Measurements from ENCODE around the gene FAM181A.

The FAM181A gene

DNA sequence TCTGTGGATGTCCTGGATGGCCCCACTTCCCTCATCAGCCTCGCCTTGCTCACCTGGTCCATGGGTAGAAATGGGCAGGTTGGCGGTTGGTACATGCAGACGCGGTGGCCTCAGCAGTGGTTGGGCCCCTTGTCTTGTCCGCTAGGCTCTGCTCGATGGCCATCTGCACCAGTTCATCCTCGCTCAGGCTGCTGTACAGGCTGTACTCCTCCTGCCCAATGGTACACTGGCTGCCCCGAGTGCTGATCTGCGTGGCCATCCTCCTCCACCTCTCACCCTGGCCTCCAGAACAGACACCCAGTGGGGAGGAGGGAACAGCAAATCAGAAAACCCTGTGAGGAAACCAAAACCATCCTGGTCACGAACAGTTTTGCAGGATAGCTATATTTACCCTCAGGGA is 37.1 kb downstream of the FAM181A start:
- FAIRE-seq = no peak

DNA sequence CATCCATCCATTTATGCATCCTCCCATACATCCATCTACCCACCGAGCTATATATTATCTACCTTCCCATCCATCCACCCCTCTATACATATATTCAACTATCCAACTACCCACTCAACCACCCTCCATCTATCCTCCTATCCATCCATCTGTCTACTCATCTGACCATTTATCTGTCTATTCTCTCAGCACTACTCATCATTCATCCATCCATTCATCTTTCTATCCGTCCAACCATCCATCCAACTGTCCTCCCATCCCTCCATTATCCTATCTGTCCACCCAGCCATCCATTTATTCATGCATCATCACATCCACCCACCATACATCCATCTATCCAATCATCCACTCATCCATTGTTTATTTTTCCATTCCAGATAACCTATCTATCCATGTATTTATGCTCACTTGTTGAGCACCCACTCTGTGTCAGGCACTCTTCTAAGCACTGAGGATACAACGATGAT is 37.7 kb downstream of the FAM181A start:
- FAIRE-seq = no peak

DNA sequence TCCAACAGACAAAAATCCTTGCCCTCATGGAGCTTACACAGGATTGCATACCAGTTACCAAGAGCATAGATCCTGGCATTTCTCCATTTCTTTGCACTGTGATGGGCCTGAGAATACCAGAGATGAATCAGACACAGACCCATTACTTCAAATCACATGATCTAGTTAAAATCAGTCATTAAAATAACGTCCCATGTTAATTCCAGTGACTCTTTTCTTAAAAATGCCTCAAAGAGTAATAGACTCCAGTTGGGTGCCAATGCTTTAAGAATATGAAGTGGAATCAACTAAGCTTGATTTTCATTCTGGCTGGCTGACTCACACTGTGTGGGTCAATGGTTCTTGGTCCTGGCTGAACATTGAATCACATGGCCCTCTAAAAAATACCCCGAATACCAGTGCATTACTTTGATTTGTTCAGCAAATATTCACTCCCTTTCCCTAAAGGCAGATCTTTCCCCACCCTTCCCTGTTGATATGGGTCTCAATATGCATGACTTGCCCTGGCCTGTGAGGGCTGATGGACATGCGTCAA is 38.2 kb downstream of the FAM181A start:
- no peak for FAIRE-seq

DNA sequence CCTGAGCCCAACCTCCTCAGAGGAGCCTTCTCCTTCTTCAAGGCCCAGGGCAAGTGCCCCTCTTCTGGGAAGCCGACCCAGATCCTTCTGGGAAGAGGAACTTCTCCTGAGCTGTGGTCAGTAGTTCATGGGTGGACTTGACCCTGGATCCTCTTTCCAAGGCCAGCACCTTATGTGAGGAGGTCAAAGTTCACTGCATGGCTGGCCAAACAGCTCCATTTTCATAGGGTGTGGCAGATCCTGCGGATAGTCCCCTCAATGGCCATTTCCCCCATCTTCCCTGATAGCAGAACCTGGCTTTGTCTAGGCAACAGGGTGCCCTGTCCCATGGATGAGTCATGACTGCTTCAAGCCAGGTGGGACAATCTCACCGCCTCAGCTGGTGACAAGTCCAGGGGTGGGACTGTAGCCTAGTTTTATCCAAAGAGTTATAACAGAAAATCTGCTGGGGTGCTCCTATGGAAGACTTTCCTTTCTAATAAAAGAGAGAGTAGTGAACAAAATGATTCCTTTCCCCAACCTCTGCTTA is 38.9 kb downstream of the FAM181A start:
- no peak for FAIRE-seq

DNA sequence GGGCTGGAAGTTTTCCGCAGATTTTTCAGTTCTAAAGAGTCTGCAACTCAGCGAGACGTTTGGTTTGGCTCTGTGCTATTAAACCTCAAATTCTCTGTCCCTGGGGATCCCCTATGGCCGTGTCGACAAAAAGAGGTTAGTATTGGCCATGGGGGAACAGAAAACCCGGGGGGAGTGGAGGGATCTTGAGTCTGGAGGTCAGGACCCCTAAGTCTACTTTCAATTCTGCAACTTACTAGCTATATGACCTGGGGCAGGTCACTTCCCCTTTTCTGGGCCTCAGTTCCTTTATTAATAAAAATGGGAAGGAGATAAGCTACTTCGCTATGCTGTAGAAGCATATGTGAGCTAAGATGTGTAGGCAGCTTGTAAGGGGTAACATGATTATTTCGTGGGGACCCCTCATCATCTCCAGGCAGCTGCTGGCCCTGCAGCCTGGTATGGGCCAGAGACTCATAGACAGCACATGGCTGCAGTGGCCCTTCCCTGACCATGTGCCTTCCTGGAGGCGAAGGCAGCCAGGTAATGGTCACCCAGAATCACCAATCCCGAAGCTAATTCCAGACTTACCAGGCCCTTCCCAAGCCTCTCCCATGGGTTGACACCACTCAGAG is 40.6 kb downstream of the FAM181A start:
- FAIRE-seq = no peak

DNA sequence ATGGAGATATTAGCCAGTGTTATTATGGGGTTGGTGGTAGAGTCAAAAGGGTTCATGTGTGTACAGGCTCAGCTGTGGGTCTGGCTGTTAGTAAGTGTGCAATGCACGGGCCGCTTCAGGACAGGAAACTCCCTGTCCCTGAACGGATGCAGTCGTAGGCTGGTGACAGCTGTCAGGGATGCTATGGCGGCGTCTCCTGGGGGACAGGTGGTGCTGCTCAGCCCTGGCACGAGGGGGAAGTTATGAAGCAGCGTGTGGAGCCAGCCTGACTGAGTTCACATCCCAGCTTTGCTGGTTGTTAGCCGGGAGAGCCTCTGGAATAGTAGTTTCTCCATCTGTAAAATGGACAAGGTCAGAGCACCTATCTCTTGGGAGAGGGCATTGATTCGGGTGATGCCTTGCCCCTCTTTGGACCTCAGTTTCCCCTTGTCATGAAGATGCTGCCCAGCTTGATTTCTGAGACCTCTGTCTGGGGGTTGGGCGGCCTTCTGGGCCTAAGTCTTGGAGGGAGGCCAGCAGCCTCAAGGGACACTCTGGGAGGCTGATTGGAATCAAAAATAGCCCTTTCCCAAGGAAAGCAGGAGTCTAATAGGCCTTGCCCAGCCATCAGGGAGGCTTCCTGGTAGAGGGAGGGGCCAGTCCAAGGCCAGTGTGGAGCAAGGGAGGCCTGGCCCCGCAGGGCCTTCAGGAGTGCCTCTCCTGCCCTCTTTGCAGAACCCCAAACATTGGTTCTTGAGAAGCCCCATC is 42.1 kb downstream of the FAM181A start:
- no peak for FAIRE-seq

DNA sequence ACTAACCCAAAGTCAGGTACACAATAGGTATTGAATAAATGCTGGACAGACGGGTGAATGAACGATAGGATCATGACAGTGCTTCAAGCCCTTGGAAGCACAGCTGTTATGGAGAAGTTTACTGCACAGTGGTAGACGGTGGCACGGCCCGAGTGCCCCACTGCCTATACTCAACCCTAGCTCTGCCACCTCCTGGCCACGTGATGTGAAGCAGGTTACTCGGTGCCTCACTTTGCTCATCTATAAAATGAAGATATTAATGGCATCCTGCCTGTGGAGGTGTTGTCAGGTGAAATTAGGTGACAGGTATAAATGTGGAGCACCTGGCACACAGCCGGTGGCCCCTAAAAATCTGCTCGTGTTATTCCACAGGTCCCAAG is 43.4 kb downstream of the FAM181A start:
- no peak for FAIRE-seq

DNA sequence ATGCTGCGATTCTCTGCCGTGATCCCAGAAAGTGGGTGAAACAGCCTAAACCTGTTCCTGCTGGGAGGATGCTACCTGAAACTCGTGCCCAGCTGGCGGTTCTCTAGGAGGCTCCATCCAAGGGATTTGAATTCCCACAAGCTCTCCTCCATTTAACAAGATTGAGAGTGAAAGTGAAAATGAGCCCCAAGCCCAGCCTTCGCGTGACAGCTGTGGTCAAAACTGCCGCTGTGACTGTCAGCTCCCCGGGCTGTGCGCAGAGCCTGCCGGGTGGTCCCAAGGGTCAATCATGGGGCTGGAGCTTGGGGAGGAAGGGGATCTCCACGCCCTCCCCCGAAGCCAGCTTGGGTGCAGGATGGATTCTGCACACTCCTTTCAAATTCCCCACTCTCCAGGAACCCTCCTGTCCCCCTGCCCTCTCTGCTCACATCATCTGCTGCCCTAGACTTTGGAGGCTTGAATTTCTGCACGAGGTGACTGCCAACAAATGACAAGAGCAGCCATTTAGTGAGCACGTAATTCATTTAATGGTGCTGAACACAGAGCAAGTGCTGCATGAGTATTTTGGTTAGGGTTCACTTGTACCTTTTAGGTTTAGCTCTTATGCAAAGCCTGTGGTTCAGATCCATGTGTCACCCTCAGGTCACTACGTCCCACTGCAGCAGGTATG is 44.0 kb downstream of the FAM181A start:
- FAIRE-seq = no peak

DNA sequence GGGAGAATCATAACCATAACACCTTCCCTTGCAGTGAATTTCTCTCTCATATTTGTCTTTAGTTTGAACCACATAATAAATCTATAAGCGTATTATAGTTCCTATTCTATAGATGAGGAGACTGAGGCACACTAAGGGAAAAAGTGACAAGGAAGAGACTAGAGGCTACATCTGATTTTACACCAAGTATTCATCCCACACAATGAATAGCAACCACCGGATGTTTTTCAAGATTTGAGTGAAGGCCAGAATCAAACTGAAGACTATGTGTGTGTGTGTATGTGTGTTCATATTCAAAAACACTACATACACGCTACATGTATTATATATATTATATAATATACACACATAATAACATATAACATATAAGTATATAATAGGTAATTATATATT is 44.5 kb downstream of the FAM181A start:
- FAIRE-seq = no peak

DNA sequence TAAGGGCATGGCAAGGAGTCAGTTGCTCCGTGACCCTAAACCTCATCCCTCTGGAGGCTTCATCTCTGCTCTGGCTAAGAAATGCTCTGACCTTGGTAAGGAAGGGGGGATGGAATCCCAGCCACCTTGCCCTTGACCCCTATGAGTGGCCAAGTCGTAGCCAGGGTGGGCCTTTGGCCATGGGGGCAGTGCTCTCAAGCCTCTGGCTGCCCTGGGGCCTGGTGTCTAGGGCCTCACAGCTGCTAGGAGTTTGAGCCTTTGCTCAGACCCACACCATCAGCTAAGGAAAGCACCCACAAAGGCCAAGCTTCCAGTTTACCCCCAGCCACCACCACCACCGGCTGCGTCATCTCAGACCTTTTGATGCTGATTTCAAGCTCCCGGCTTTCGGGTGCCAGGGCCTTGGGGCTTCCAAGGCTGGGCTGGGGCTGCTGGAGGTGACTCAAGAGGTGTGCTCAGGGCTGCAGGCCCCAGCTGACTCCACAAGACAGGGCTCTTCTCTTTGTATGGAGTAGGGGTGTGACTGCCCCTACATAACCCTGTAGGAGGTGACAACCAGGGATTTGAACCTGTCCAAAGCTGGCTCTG is 45.6 kb downstream of the FAM181A start:
- FAIRE-seq = no peak

DNA sequence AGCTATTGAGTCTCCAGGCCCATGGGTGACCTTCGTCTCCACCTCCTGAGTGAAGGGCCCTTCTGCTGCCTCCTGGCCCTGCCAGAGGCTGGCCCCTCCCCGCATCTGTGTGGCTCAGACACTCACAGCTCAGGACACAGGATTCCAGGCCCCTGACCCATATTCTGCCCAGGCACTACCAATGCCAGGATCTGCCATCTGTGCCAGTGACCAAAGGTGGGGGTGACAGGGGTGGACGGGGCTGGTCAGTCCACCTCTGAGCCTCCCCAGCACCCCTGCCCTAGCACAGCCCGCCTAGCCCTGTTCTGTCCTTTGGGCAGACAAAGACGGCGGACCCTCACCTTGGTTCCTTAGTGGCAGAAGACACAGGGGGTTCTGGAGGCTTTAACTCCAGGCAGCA is 46.5 kb downstream of the FAM181A start:
- FAIRE-seq = no peak

DNA sequence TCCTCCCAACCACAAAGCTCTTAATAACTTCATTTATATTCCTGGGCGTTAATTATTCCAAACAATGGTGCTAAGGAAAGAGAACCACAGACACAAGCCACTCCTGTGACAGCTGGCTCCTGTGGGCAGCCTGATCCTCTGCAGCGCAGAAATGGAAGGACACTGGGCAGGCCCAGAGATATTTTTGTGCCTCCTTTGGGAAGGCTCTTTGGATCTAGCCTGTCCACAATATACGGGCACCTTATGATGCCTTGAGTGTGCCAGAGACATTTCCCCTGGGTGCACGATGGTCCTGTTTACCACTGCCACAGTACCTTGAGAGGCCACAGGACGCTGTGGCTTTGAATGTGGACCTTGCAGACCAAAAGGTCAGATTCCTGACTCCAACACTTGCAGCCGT is 47.2 kb downstream of the FAM181A start:
- no peak for FAIRE-seq

DNA sequence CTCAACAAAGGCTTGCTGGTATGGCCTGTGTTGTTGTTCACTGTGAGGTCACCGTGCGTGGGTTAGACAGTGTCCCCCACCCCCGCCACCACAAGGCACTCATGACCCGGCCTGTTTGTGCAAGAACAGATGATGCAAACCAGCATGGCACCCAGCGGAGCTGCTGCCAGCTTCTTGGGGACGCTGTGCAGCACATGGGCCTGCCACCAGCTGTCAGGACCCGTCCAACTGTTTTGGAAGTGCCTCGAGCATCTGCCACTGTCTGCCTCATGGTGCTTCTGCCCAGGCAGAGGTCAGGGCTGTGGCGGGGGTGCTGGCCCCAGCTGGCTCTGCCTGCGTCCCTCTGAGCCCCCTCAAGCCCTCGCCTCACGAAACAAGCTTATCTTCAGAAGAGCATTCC is 47.7 kb downstream of the FAM181A start:
- FAIRE-seq = no peak

DNA sequence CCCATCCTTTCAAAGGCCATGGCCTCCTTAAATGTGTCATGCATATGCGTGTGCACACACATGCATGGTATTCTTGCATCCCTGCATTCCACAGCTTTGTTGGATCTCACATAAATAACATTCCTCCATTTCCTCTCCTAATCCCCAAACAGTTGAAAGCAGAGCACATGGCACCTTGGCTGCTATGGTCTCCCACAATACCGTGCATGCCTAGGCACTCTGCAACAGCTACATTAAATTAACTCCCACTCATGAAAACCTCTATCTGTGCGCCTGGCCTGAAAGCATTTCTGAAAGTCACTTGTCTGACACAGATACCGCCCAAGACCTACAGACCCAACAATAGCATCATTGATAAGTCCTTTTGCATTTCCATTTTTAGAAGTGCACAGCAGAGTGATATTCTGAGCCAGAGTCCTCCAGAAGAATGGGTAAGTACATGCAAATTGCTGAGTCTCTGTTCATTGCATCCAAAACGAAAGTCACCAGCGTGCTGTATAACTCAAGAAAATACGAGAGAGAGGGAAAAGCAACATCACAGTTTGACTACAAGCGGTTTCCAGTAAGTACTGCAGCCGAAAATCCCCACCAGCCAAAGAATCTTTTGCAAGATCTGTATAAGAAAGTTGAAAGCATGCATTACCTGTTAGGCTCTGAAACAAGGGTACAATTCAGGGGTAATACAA is 48.8 kb downstream of the FAM181A start:
- FAIRE-seq = no peak

DNA sequence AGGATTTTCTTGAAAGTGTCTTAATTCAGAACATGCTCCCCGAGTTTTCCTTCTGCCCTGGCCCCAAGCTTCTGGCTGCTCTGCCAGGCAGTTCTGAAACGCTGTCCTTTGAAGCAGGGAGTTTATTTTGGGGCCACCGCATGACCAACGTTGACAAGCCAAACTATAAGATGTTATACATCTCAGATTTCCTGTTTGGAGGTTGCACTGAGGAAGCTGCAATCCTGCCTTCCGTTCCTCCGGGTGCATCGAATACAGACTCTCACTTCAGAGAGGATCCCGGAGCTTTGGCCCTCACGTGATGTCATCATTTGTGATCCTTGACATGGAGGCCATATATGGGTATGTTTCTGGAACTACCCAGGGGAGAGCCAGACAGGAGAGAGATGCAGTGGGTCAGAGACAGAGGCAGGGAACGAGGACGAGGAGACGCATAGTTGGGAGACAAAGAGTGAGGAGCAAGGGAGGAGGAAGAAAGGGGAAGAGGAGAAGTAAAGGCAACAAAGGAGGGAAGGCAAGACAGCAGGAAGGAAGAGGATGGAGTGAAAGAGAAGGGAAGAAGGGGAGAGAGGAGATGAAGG is 49.4 kb downstream of the FAM181A start, which contains the start of gene ASB2:
ASB2 (minus strand) TSS at position 94 of the 581 bp plus-strand sequence. CDS start 12,031 bp downstream, outside the sequence.
- FAIRE-seq = no peak

DNA sequence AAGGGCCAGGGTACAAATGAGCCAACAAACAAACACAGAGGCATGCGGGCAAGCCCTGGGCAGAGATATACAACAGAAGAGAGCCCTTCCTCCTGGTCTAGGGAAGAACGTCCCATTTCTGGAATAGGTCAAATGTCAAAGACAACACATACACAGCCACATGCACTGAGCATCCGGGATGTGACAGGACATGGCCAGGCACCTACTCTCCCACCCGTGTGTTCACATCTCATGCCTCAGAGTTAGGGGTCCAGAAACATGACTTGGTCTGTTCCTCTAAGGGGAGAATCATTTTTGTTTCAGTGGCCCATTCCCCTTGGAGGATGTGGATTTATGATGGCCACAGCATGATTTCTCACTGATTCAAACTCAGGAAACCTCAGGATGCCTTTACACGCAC is 50.0 kb downstream of the FAM181A start:
- FAIRE-seq = no peak

DNA sequence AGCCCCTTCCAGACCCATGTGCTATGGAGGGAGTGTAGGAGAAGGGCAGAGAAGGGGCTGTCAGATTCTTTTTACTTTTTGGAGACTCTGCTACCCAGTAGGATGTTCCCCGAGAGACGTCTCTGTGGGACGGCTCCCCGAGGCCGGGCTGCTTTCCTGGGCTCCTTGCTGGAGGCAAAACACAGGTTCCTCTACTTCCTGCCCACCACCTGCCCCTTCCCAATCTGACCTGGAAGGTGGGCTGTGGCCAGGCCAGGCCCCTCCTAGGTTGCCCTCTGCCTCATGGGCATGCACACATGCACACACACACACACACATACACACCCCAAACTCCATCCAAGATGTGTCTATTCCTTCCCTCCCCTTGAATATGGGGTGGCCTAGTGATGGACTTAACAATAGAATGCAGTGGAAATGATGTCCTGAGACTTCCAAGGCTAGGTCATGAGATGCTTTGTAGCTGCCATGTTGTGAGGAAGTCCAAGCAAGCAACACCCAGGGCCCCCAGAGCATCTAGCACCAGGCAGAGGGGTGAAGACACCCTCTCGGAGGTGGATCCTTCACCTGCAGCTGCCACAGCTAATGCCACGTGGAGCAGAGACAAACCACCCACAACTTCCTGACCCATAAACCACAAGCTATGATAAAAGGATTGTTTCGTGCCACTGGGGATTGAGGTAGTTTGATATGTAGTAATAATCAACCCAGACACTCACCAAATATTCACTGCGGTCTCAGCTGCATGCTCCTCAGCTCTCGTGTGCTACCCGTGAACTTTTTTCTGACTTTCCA is 50.8 kb downstream of the FAM181A start:
- FAIRE-seq = no peak

DNA sequence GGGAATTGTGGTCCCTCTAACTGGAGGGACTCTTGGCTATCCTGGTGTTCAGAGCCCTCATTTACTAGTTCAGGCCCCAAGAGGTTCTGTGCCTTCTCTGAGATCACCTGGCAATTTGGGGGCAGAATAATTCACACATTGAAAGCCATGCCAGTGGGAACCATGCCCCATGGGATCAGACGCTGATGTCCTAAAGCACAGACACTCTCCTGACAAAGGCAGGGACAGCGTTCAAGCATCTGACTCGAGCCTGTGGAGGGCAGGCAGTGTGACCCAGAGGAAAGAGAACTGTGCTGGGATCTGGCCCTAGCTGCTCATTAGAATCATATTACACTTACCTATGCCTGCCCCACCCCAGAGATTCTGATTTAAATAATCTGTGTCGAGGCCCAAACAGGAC is 51.6 kb downstream of the FAM181A start:
- no peak for FAIRE-seq

All from colon (tissue), 2 donors.